Mesangial cell (primary cell): ENCODE results near the gene PASK. TPM values are rescaled to one million over a fixed set of nuclear protein-coding genes. Genes with fewer than 3 reads are reported as not detected.

Experiments used
- total RNA-seq: library from RNA; depleted of rRNA; stranded (reverse); fragments of >200 nt; gene quantifications from 2 replicates; pipeline ENCODE4 v1.2.3, GENCODE V29; 2015

Gene PASK
- total RNA-seq, result 4.9 and 8.6 TPM in 2 replicates

GRCh38 chr2:241148891-241149674 is at the start of gene PASK:
Gene PASK (minus strand): TSS chr2:241149472. CDS start chr2:241143032, 6,440 bp downstream.

GRCh38 chr2:241188361-241189092 is 39.3 kb upstream of the PASK start, which contains the start of gene ANO7:
Gene ANO7 (plus strand): TSS chr2:241188677. CDS start chr2:241190064, 1,387 bp downstream.

GRCh38 chr2:241149925-241150659 is 820 bp upstream of the PASK start, which contains the start of gene PPP1R7:
Gene PPP1R7 (plus strand): TSS chr2:241150467. CDS start chr2:241150496, 29 bp downstream.

GRCh38 chr2:241102239-241102803 is 47.0 kb downstream of the PASK start, which contains the start of gene MTERF4:
Gene MTERF4 (minus strand): TSS chr2:241102287. CDS start chr2:241102273, 14 bp downstream.

Other genes with a start within 250 kb of the PASK start
- gene CROCC2, start 243.1 kb downstream of the PASK start, total RNA-seq, result not detected in 2 replicates
- gene SNED1, start 150.9 kb downstream of the PASK start, total RNA-seq, result 1.5 and 6.7 TPM in 2 replicates
- gene MTERF4, start 47.2 kb downstream of the PASK start, total RNA-seq, result 15.0 and 20.9 TPM in 2 replicates
- 38.4 and 43.5 TPM in 2 replicates for gene PPP1R7, start 995 bp upstream of the PASK start, total RNA-seq
- gene ANO7, start 39.2 kb upstream of the PASK start, total RNA-seq, result 1.3 and 1.8 TPM in 2 replicates
- gene HDLBP, start 166.2 kb upstream of the PASK start, total RNA-seq, result 440 and 663 TPM in 2 replicates
- 238 and 242 TPM in 2 replicates for gene SEPTIN2, start 166.5 kb upstream of the PASK start, total RNA-seq
- gene FARP2, start 206.8 kb upstream of the PASK start, total RNA-seq, result 24.3 and 33.2 TPM in 2 replicates